ENCODE data around the gene LGMN. TPM values are rescaled to one million over a fixed set of nuclear protein-coding genes. Genes with fewer than 3 reads are reported as not detected.

The LGMN gene
- total RNA-seq, 4 donors from 2014 or later: 61.8 to 77.3 (median 72.6) TPM

GRCh38 chr14:92660571-92660970 is 87.9 kb downstream of the LGMN start:
- 55 to 66% methylated on average over 3 of the region's 3 CpGs for WGBS, 2 donors
- no peak overlapping the region for H3K4me3 ChIP-seq
- H3K27me3 ChIP-seq: no peaks in the 10 kb centered on the region
- H3K27ac ChIP-seq: peak overlapping the region in 3 of 4 donors; percentile 58 to 80 (median 70)
- H3K4me1 ChIP-seq: peaks cover 0 to 11% (median 6%) of the 10 kb centered on the region in 4 donors
- TF ChIP-seq POLR2A (IDR thresholded peaks at IDR 0.05) (no peak), EP300 (IDR thresholded peaks at IDR 0.05) (no peak), CTCF (IDR thresholded peaks at IDR 0.05) (no peak)
- peaks cover 0 to 19% (median 0%) of the 10 kb centered on the region in 3 donors for H3K36me3 ChIP-seq
- H3K9me3 ChIP-seq: no peaks in the 10 kb centered on the region
- DNase-seq (ENCODE audit: low spot score in 2 of 2): no peak

- Histone ChIP-seq H3K4me3 (no peak overlapping the region), H3K27ac (peak overlapping the region in 3 of 4 donors; percentile 58 to 80 (median 70)), H3K4me1 (peaks cover 0 to 11% (median 6%) of the 10 kb centered on the region in 4 donors), H3K36me3 (peaks cover 0 to 19% (median 0%) of the 10 kb centered on the region in 3 donors), H3K9me3 (no peaks in the 10 kb centered on the region), H3K27me3 (no peaks in the 10 kb centered on the region)
- TF ChIP-seq EP300 (IDR thresholded peaks at IDR 0.05) (peak; percentile 84 to 86), CTCF (IDR thresholded peaks at IDR 0.05) (no peak), POLR2A (IDR thresholded peaks at IDR 0.05) (peak in 1 of 2 donors; percentile 24)
- peak in 1 of 2 donors; percentile 78 for DNase-seq (ENCODE audit: low spot score in 2 of 2)
- WGBS, 2 donors: 64 to 68% methylated on average over 8 to 11 of the region's 11 CpGs
These were observed 88.5 kb downstream of the LGMN start for GRCh38 chr14:92659765-92660561.

- peaks cover 0 to 11% (median 6%) of the 10 kb centered on the region in 4 donors for H3K4me1 ChIP-seq
- no peaks in the 10 kb centered on the region for H3K9me3 ChIP-seq
- H3K4me3 ChIP-seq: no peak overlapping the region
- no peaks in the 10 kb centered on the region for H3K27me3 ChIP-seq
- H3K27ac ChIP-seq: peak overlapping the region in 3 of 4 donors; percentile 58 to 80 (median 75)
- DNase-seq (ENCODE audit: low spot score in 2 of 2): no peak
- peaks cover 0 to 18% (median 0%) of the 10 kb centered on the region in 3 donors for H3K36me3 ChIP-seq
- no peak for TF ChIP-seq CTCF (IDR thresholded peaks at IDR 0.05)
- TF ChIP-seq EP300 (IDR thresholded peaks at IDR 0.05): no peak
- no peak for TF ChIP-seq POLR2A (IDR thresholded peaks at IDR 0.05)
These were observed 89.7 kb downstream of the LGMN start for GRCh38 chr14:92658684-92659083.

GRCh38 chr14:92658160-92658559 is 90.3 kb downstream of the LGMN start:
- no peak overlapping the region for H3K4me3 ChIP-seq
- H3K4me1 ChIP-seq: peaks cover 0 to 11% (median 6%) of the 10 kb centered on the region in 4 donors
- DNase-seq (ENCODE audit: low spot score in 2 of 2): no peak
- no peaks in the 10 kb centered on the region for H3K27me3 ChIP-seq
- TF ChIP-seq POLR2A (IDR thresholded peaks at IDR 0.05): no peak
- TF ChIP-seq CTCF (IDR thresholded peaks at IDR 0.05): no peak
- no peak for TF ChIP-seq EP300 (IDR thresholded peaks at IDR 0.05)
- H3K9me3 ChIP-seq: no peaks in the 10 kb centered on the region
- peaks cover 0 to 17% (median 0%) of the 10 kb centered on the region in 3 donors for H3K36me3 ChIP-seq
- peak overlapping the region in 3 of 4 donors; percentile 40 to 80 (median 75) for H3K27ac ChIP-seq
- 83 to 87% methylated on average over 13 of the region's 13 CpGs for WGBS, 2 donors

Measured in tibial nerve (tissue), 4 donors.